HEK293 (cell line): ENCODE data around the gene KCNJ15.

Experiments used
- CTCF ChIA-PET: fragments of 350-600 bp; formaldehyde crosslinking; extraction: SDS; loops from one replicate; lab custom pipeline; 2021; ENCODE audit warnings: antibody characterized with exemption; lab: Yijun Ruan, JAX
- POLR2A ChIA-PET: fragments of 300-600 bp; formaldehyde crosslinking; extraction: SDS; loops from one replicate; lab custom pipeline; 2020; ENCODE audit warnings: antibody characterized with exemption, inconsistent platforms; lab: Yijun Ruan, JAX
- H3K27ac ChIP-seq: fragments of 200-500 bp; sonication (Bioruptor generic); 2 replicates; pipeline ENCODE4 v1.5.1; 2014; ENCODE audit warnings: low read depth, low read length, control low read depth, inconsistent platforms; ENCODE audit errors: extremely low read depth
- H3K36me3 ChIP-seq, 2 experiments: fragments of 200-500 bp in 1 of 2; sonication (Bioruptor generic) in 1 of 2; 1 replicate in 1 of 2; 2 replicates in 1 of 2; pipeline ENCODE4 v1.5.1; 2014 to 2017; ENCODE audit warnings: inconsistent platforms in 2 of 2, low read length in 2 of 2; ENCODE audit not compliant: control insufficient read depth in 2 of 2, insufficient read depth in 1 of 2
- H3K4me1 ChIP-seq: fragments of 200-500 bp; sonication (Bioruptor generic); 2 replicates; pipeline ENCODE4 v1.5.1; 2014; ENCODE audit warnings: mild to moderate bottlenecking, low read length, inconsistent platforms; ENCODE audit not compliant: control insufficient read depth, insufficient read depth
- H3K4me3 ChIP-seq: 2 replicates; pipeline ENCODE4 v1.5.1; 2011; ENCODE audit warnings: low read depth, mild to moderate bottlenecking, control low read depth, low read length, moderate library complexity
- H3K9me3 ChIP-seq: fragments of 200-500 bp; sonication (Bioruptor generic); 2 replicates; pipeline ENCODE4 v1.5.1; 2014; ENCODE audit warnings: low read depth, low read length, inconsistent platforms; ENCODE audit not compliant: control insufficient read depth, insufficient read depth
- BCL6B ChIP-seq: fragments of 450-650 bp; formaldehyde crosslinking; IDR thresholded peaks from 2 replicates; pipeline ENCODE4 v1.5.1; 2017; ENCODE audit warnings: missing biosample characterization, missing genetic modification characterization
- KLF17 ChIP-seq: fragments of 450-650 bp; formaldehyde crosslinking; IDR thresholded peaks from 2 replicates; pipeline ENCODE4 v1.5.1; 2016; ENCODE audit warnings: missing biosample characterization, missing genetic modification characterization
- KLF8 ChIP-seq: fragments of 450-650 bp; formaldehyde crosslinking; IDR thresholded peaks from 2 replicates; pipeline ENCODE4 v1.5.1; 2016; ENCODE audit warnings: missing biosample characterization, missing genetic modification characterization
- OSR2 ChIP-seq: fragments of 450-650 bp; formaldehyde crosslinking; IDR thresholded peaks from 2 replicates; pipeline ENCODE4 v1.5.1; 2016; ENCODE audit warnings: missing biosample characterization, missing genetic modification characterization
- OVOL3 ChIP-seq: fragments of 450-650 bp; formaldehyde crosslinking; IDR thresholded peaks from 2 replicates; pipeline ENCODE4 v1.5.1; 2016; ENCODE audit warnings: missing biosample characterization, missing genetic modification characterization
- PRDM1 ChIP-seq: fragments of 450-650 bp; formaldehyde crosslinking; IDR thresholded peaks from 2 replicates; pipeline ENCODE4; 2016; ENCODE audit warnings: missing biosample characterization, missing genetic modification characterization
- TSHZ1 ChIP-seq: fragments of 450-650 bp; formaldehyde crosslinking; IDR thresholded peaks from 2 replicates; pipeline ENCODE4 v1.5.1; 2016; ENCODE audit warnings: missing biosample characterization, missing genetic modification characterization, borderline replicate concordance
- ZBTB6 ChIP-seq: fragments of 450-650 bp; formaldehyde crosslinking; IDR thresholded peaks from 2 replicates; pipeline ENCODE4 v1.5.1; 2017; ENCODE audit warnings: missing biosample characterization, missing genetic modification characterization
- ZFHX2 ChIP-seq: fragments of 450-650 bp; formaldehyde crosslinking; conservative IDR thresholded peaks from 2 replicates; pipeline ENCODE4 v1.5.1; 2016; ENCODE audit warnings: missing biosample characterization, missing genetic modification characterization
- ZNF148 ChIP-seq: fragments of 450-650 bp; formaldehyde crosslinking; IDR thresholded peaks from 2 replicates; pipeline ENCODE4 v1.5.0; 2017; ENCODE audit warnings: missing biosample characterization, missing genetic modification characterization, borderline replicate concordance
- ZNF16 ChIP-seq: fragments of 450-650 bp; formaldehyde crosslinking; IDR thresholded peaks from 2 replicates; pipeline ENCODE4 v1.5.1; 2016; ENCODE audit warnings: low read depth, missing biosample characterization, missing genetic modification characterization
- ZNF280D ChIP-seq: fragments of 450-650 bp; formaldehyde crosslinking; IDR thresholded peaks from 2 replicates; pipeline ENCODE4 v1.5.1; 2016; ENCODE audit warnings: missing biosample characterization, missing genetic modification characterization
- ZNF292 ChIP-seq: fragments of 450-650 bp; formaldehyde crosslinking; IDR thresholded peaks from 2 replicates; pipeline ENCODE4 v1.5.1; 2016; ENCODE audit warnings: low read depth, missing biosample characterization, missing genetic modification characterization, borderline replicate concordance
- ZNF501 ChIP-seq: fragments of 450-650 bp; formaldehyde crosslinking; IDR thresholded peaks from 2 replicates; pipeline ENCODE4 v1.5.1; 2016; ENCODE audit warnings: missing biosample characterization, missing genetic modification characterization
- ZNF513 ChIP-seq: fragments of 450-650 bp; IDR thresholded peaks from 2 replicates; pipeline ENCODE4 v1.5.1; 2018; ENCODE audit warnings: missing biosample characterization, missing genetic modification characterization
- ZNF626 ChIP-seq: fragments of 450-650 bp; sonication (Bioruptor Pico); formaldehyde crosslinking; IDR thresholded peaks from 2 replicates; pipeline ENCODE4 v1.5.1; 2018; ENCODE audit warnings: missing biosample characterization, missing genetic modification characterization, inconsistent platforms
- ZNF692 ChIP-seq: fragments of 450-650 bp; formaldehyde crosslinking; IDR thresholded peaks from 2 replicates; pipeline ENCODE4 v1.5.1; 2016; ENCODE audit warnings: missing biosample characterization, missing genetic modification characterization
- ZNF830 ChIP-seq: fragments of 450-650 bp; IDR thresholded peaks from 2 replicates; pipeline ENCODE4 v1.5.0; 2018; ENCODE audit warnings: missing biosample characterization, missing genetic modification characterization, low read depth, mild to moderate bottlenecking, moderate library complexity
- ZSCAN5A ChIP-seq: fragments of 450-650 bp; formaldehyde crosslinking; IDR thresholded peaks from 2 replicates; pipeline ENCODE4 v1.5.1; 2016; ENCODE audit warnings: missing biosample characterization, missing genetic modification characterization

The KCNJ15 gene

GRCh38 chr21:38267136-38267755 lies 10.5 kb downstream of the KCNJ15 start:
- Histone ChIP-seq H3K36me3 (no peaks in the 10 kb centered on the region), H3K4me1 (no peaks in the 10 kb centered on the region; the same call in 1 of the 2 replicates), H3K27ac (no peak overlapping the region), H3K4me3 (no peak overlapping the region), H3K9me3 (no peaks in the 10 kb centered on the region)
- ChIA-PET CTCF (interaction anchor here (0.6 to 1.2 kb wide), 2 partner anchors 49 to 77 kb away, joined by 4 read pairs; no protein-coding TSS in a partner anchor), POLR2A (no interaction called here)
- TF ChIP-seq ZNF513, result no peak
- TF ChIP-seq ZNF280D, result no peak
- no peak for TF ChIP-seq ZFHX2 (tag by site-specific recombination)
- no peak for TF ChIP-seq ZNF830 (tag by site-specific recombination)
- no peak for TF ChIP-seq PRDM1 (tag by site-specific recombination)
- no peak for TF ChIP-seq ZNF148
- TF ChIP-seq ZNF16 (tag by site-specific recombination), result no peak
- no peak for TF ChIP-seq KLF17
- no peak for TF ChIP-seq ZNF626 (tag by site-specific recombination)
- TF ChIP-seq ZNF692, result no peak
- TF ChIP-seq ZSCAN5A (tag by site-specific recombination), result no peak
- TF ChIP-seq ZNF501, result no peak
- no peak for TF ChIP-seq KLF8 (tag by site-specific recombination)
- no peak for TF ChIP-seq ZNF292 (tag by site-specific recombination)
- no peak for TF ChIP-seq OVOL3 (tag by site-specific recombination)
- TF ChIP-seq OSR2 (tag by site-specific recombination), result no peak
- TF ChIP-seq ZBTB6 (tag by site-specific recombination), result no peak
- no peak for TF ChIP-seq BCL6B (tag by site-specific recombination)
- no peak for TF ChIP-seq TSHZ1
- TF ChIP-seq, all 188 proteins: peak for 0
